HG03558 (cell line): ENCODE results near the gene SDF4.

Experiments
- ATAC-seq: cut with Tn5 transposase; IDR thresholded peaks from one replicate; pipeline ENCODE4 v1.9.1; 2021; ENCODE audit warnings: moderate number of reproducible peaks; ENCODE audit not compliant: unreplicated experiment; ENCODE audit errors: extremely low read depth

Gene SDF4, protein sequence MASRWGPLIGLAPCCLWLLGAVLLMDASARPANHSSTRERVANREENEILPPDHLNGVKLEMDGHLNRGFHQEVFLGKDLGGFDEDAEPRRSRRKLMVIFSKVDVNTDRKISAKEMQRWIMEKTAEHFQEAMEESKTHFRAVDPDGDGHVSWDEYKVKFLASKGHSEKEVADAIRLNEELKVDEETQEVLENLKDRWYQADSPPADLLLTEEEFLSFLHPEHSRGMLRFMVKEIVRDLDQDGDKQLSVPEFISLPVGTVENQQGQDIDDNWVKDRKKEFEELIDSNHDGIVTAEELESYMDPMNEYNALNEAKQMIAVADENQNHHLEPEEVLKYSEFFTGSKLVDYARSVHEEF

DNA sequence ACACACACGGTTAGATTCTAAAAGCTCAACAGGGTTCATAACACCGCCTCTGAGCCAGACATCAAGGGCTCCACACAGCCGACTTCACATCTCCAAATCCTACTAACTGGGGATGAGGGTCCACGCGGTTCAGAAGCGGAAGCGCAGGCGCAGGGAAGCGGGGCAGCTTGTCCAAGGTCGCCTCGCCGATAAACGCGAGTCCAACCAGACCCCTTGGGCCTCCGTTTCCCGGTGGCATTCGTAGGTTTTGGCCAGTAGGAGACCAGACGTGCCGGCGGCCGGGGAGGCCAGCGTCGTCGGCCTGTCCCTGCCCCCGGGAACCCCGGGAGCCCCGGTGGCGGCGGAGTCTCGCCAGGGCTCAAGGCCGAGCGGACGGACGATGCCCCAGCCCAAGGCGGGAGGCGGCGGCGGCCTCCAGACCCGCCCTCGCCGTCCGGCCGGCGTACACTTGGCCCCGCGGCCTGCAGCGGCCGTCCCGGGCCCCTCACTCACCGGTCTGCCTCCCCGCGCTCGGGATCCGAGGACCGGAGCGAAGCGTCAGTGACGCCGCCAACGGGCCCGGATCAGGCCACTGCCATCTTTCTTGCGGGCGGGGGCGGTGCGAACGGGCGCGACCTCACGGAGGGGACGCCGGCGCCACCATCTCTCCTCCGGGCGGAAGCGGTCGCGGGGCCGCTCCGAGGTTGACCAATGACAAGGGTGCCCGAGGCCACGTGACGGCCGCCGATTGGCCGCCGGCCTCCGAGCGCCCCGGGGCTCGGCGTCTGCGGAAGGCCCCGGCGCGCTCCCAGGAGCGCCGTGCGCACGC is at the start of gene SDF4:
Gene SDF4, minus strand, starts transcription at position 602 of the 808 bp plus-strand sequence. CDS start 3,229 bp downstream, outside the sequence.
- ATAC-seq = peak; percentile 81

DNA sequence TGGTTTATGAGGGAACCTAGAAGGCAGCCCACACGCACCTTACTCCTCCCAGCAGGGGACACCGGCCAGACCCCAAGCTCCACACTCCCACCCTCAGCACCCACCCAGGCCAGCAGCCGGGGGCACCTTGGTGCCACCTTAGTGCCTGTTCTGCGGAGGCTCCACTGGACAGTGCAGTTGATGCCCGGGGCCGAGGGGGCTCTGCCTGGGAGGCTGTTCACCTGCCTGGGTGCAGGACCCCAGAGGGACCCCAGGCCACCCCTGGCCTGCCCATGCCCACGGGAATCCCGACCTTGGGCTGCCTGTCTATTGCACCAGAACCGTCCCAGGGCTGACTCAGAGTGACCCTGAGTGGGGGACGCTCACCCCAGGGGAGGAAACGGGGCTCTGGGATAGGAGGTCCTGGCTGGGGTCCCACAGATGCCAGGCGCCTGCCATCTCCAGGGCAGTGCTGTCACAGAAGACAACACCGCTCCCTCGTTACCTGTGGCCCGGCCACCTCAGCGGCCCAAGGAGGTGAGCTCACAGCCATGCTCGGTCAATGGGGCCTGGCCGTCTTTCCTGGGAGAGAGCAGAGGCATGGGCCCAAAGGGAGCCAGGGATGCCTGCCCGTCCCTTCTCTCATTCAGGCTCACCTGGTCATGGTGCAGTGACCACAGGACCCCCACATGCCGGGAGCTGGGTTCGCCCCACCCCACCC is 49.1 kb upstream of the SDF4 start:
- no peak for ATAC-seq

DNA sequence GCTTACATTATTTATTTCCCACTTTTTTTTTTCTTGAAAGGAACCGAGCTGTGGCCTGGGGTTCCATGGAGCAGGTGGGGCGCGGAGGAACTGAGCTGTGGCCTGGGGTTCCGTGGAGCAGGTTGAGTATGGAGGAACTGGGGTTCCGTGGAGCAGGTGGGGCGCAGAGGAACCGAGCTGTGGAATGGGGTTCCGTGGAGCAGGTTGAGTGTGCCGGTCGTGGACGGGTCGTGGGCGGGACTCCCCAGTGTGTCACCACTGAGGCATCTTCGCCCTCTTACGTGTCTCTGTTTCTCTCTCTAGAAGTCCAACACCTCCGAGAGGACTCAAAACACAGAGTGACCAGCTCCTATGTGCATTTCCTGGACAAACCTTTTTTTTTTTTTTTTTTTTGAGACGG is 47.2 kb upstream of the SDF4 start:
- no peak for ATAC-seq

GRCh38 chr1:1278620-1279019 is 46.8 kb upstream of the SDF4 start:
- no peak for ATAC-seq

- no peak for ATAC-seq
Observed at GRCh38 chr1:1275836-1276235, 44.0 kb upstream of the SDF4 start.

DNA sequence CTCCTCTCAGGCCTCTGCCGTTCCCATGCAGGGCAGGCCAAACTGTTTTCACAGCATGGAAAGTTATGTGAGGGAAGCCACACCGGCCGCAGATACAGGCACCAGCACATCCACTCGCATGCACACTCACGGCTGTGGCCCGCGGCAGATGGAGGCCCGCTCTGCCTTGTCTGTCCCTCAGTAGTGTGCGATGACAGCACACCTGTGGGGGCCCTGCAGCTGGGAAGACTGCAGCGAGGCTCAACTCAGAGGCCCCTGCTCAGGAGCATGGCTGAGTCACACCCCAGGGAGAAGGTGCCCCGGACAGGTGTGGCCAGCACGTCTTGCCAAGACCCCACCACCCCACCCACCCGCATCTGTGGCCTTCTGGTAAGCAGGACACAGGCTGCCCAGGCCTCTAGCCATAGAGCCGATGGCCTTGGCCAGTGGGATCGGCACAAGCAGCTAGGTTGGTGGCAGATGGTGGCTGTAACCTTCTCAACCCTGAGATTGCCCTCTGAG is 43.2 kb upstream of the SDF4 start:
- ATAC-seq = no peak

DNA sequence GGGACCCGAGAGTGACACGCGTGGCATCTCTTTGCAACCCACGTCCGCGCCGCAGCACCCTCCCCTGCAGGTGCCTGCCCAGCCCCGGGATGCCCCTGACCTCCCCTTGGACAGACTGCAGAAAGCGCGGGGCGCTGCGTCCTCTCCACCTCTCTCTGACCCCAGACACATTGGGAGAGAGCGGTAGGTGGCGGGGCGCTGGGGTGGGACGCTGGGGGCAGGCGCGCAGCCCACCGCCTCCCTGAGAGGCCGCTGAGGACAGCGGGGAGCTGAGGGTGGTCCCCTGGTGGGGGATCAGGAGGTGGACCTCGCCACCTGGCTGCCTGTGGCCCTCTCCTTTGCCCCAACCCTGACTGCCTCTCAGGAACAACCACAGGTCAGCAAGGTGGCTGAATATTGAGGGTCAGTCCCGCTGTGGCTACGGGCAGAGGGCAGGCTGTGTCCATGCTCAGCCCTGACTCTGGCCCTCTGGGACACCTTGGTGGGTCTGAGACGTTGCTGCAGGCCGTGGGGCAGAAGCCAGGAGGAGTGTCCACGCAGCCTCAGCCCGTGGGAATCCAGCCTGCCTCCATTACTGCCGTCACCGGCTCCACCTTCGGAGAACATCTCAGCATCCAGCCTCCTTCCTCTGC is 42.6 kb upstream of the SDF4 start:
- ATAC-seq = no peak

- no peak for ATAC-seq
Observed at GRCh38 chr1:1273512-1274298, 41.9 kb upstream of the SDF4 start, which contains the start of gene UBE2J2. UBE2J2 (minus strand) TSS chr1:1273854; CDS start chr1:1267992, 5,862 bp downstream.

GRCh38 chr1:1273209-1273511 is 41.4 kb upstream of the SDF4 start:
- ATAC-seq = no peak

DNA sequence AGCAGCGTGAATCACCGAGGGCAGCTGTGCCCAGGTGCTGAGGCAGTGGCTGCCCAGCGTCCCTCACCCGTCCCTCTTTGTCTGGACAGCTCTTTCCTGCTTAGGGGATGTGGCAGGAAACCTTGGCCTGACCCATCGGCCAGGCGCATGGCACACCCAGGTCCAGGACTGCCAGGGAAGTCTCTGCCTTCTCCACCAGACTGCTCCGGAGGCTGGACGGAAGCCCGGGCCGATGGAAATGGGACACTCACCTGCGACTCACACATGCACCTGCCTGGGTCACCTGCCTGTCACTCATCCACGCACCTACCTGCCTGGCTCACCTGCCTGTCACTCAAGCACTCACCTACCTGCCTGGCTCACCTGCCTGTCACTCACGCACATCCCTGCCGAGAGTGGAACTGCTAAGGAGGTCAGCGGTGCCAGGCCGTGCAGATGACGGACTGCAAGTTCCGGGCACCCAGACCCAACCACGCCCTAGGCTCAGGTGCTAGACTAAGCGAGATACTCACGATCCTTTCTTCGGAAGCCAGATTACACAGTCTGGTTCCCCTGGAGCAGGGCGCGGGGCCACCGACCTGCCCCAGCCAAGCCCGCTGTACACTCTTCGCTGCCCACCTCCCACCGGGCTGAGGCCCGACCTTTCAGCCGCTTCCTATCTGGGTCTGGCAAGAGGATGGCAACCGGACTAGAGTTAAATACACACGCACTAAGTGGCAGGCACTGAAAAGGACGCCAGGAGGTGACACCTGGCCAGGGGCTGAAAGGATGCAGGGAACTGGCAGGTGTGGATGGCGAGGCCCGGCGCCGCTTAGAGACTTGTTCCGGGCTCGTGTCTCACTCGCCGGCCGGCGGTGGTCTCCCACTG is 40.8 kb upstream of the SDF4 start:
- no peak for ATAC-seq

- ATAC-seq = no peak
Observed at GRCh38 chr1:1270813-1271212, 39.0 kb upstream of the SDF4 start.

DNA sequence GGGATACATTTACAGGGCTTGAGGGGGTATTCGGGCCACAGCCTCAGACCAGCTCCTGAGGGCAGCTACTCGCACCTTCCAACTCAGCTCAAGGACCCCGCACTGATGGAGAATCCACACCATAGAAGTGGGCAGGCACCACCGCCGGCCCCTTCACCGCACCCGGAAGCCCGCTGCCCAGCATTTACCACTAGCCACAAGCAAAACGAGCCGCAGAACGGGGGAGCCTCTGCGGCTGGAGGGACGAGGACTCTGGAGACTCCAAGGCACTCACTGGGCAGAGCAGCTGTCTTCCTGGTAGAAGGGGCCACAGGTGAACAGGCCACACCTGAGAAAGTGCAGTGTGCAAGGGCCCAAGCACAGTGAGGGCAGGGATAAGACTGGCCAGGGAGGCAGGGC is 36.5 kb upstream of the SDF4 start:
- no peak for ATAC-seq

DNA sequence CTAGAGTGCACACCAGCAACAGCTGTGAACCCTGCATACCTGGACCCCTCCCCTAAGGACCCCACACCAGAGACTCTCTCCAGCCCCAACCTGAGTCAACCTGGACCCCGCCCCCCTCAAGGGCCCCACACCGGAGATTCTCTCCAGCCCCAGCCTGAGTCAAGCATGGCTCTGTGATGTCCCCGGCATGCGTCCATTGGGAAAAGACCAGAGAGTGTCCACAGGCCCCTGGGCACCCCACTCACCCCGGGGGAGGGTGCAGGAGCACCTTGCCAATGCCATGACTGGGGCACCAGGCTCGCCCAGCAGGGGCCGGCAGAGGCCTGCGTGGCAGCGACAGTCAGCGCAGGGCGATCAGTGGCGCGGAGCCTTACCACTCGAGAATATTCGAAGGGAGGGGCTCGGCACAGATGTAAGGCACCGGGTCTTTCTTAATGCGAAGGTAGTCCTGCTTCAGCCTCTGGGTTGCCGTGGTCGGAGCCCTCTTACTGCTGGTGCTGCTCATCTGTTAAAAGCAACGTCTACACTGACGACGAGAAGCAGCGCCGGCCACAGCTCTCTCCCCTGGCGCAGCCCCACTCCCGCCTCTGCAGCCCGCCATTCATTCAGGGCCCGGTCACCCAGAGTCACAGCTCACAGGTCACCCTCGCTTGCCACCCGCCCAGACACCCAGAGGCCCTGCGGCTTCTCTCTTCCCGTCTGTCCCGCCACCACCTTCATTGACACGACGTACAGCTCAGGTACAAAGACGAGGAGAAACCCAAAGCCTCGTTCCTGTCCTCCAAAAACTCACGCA is 35.9 kb upstream of the SDF4 start:
- no peak for ATAC-seq

- ATAC-seq = no peak
Observed at GRCh38 chr1:1264868-1265272, 33.1 kb upstream of the SDF4 start.

DNA sequence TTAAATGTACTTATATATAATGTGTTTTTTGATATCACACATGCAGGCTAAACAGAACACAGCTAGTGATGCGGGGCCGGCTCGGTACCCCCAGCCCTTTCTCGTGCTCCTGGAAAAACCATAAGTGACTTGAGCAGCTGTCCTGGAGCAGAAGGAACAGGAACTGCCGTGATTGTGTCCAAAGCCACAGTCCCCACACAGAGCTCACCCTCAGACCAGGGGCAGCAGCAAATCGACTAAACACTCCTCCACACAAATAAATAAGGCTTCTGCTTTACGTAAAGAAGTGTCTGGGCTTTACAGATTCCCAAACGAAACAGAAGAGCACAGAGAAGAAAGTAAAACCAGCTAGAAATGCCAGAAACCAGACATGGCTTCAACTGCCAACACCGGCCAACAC is 32.2 kb upstream of the SDF4 start:
- ATAC-seq = no peak

DNA sequence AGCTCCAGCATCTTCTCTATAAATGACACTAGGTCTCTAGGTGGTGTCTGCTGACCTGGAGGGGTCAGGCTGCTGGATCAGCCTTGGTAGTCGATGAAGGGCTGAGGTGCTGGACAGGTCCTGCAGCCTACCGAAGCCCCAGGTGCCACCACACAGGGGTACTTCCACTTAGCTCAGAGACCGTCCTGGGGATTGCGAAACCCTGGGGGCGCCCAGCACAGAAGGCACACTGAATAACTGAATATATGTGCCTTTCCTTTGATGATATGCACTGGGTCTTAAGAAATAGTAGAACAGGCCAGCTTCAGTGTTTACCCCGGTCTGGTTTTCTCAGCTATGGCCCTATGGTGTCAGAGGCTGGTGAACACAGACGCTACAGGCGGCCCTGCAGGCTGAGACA is 31.0 kb upstream of the SDF4 start:
- no peak for ATAC-seq

DNA sequence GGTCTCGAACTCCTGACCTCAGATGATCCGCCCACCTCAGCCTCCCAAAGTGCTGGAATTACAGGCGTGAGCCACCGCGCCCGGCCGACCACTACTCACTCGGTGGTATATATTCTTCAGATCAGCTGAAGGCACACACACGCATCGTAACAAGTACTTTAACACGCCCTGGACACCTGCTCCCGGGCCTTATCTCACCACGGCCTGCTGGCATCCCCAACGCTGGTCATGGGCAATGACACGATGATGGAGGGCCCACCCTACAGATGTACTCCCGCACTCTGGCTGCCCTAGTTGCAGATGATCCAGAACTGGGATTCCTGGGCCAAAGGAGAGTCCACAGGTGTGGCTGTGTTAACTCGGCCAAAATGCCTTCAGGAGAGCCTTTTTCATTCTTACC is 30.3 kb upstream of the SDF4 start:
- ATAC-seq = no peak
